HTERT RPE-1 (cell line): Measurements from ENCODE around the gene FAM216A.
"Not testable (repeated sequence)": the region's sequence is repeated elsewhere in the genome, so short reads cannot be mapped to it uniquely, and the experiment has no call there.

Source experiments
- in situ Hi-C: fragments of 300-500 bp; cut with MboI; formaldehyde crosslinking; loops from 4 replicates; pipeline ENCODE4 v1.14.3; 2020; ENCODE audit warnings: low sequenced_read_pairs

FAM216A gene

DNA sequence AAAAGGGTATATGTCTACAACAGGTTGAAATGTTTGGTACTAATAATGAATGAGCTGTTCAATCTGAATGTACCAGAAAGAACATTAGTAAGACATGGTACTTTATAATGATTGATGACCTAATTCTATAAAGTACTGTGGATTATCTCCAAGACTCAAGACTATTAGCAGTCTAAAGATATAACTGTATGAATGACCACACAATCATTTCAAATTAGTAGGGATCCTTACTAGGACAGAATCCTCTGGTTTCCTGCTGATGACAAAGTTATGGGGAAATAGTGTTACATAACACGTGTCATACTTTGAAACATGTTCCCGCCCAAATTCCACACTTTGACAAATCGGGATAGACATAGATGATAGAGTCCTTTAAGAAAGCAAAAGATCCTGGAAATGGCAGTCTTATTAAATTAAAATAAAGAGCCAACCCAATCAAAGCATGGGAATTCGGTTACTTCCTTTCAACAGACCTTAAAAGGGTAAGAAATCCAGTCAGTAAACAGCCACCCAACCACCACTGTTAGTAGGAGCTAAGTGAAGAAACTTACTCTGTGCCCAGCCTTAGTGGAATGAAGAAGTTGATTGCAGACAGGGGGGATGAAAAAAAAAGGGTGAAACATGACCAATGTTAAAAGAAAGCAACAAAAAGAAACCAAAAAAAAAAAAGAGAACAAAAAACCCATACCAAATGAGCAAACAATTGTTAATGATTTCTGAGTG is 30.5 kb downstream of the FAM216A start:
- in situ Hi-C loops, result no loop called here

DNA sequence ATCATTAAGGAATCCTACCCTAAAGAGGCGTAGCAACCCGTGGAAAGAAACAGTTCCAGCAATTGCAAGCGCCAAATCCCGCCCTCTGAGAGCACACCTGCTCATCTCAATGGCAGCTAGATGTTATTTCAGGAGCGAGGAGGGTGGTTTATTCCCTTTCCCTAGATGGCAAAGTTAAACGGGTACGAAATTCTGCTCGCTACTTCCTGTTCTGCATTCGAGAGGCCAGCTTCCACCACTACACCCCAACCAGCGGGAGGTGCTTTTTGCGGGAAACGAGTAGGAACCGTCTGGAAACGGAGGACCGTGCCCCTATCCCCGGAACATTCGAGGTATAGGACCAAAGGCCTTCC is 32.7 kb downstream of the FAM216A start:
- in situ Hi-C loops, result no loop called here

DNA sequence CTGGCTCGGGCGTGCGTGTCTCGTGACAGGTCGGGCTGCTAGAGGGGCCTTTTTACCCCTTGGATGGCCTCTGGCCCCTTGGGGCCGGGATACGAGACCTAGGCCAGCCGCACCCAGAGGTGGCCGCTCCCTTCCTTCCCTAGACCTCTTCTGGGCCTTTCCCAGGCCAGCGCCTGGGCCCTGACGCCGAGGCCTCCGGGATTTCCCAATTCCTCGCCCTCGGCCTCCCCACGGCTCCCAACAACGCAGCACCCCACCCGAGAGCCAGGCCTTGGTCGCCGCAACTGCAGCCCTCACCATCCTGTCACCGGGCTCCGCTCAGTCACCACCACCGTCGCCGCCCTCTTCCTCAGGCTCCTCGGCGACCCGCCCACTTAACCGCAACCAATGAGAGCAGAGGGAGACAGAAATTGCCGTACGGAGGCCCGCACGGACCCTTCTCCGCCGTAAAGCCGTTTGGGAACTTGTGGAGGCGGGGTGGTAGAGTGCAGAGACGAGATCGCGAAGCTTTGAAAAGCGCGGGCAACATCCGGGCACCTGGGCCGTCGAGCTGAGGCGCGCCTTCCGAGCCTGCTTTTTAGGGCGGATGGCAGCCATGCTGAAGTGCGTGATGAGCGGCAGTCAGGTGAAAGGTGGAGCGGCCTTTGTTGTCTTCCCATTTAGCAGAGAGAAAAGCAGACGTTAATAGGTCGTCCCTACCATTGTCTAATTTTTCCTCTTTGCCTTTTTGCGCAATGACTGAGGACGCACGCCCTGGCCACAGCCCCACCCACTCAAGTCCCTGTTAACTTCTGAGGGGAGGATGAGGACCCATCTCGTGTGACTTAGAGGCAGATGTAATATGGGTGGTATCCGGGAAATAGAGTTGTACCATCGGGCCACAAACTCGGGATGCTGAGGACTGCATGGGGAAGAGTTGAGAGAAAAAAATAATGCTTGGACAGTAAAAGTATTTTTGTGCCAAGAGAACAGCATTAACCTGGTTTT is 33.4 kb downstream of the FAM216A start, which contains the start of the genes RAD9B and VPS29:
Gene RAD9B, plus strand, starts transcription at position 580 of the 987 bp plus-strand sequence. Its CDS starts 7 bp downstream, at position 587.
Gene VPS29, minus strand, starts transcription at position 360 of the 987 bp plus-strand sequence. Its CDS starts 60 bp downstream, at position 300.
- in situ Hi-C loops, result no loop called here

DNA sequence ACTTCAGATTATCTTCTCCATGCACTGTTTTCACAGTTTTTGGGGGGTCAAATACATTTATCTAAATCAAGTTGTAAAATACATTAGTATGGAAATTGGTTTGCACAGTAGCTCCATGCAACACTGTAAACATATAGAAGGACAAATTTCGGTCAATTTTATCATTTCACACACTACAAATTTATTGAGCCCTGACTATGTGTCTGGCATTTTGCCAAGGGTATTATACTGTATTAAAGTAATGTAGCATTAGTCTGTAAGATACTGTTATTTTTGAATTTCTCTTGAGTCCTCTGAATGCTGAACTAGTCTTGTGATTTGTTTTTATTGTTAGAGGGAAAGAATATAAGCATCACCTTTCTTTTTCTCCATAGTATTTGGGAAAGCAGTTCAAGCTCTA is 34.8 kb downstream of the FAM216A start:
- in situ Hi-C loops, result no loop called here

DNA sequence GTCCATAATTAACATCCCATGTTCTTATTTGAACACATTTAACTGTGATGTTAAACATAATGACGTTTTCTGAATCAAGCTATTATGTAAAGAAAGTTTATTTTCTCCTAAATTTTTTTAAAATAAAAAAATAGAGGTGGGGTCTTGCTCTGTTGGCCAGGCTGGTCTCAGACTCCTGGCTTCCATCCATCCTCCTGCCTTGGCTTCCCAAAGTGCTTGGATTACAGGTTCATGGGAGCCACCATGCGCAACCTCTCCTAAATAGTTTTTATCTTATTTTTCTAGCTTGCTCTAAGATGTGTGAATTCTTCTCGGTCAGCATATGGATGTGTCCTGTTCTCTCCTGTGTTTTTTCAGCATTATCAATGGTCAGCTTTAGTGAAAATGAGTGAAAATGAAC is 36.7 kb downstream of the FAM216A start:
- in situ Hi-C loops, result no loop called here

DNA sequence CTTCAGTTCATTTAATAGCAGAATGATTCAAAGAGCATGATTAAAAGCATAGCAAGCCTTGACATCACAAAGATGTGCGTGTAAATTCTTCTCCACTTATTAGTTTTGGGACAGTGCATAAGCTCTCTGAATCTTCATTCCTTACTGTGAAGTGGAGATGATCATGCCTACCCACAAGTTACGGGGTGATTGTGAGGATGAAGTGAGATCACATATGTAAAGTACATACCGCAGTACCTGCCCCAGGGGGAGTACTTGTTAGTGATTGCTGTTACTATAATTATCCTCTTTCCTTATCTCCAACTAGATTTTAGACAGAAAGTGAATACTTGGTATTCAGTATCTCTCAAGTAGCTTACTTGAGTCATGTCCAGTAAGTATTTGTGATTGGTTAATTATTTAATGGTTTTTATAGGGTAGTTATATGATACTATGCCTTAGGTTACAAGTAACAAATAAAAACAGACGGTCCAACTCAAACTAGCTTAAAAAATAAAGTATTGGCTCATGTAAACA is 39.5 kb downstream of the FAM216A start:
- in situ Hi-C loops, result no loop called here

DNA sequence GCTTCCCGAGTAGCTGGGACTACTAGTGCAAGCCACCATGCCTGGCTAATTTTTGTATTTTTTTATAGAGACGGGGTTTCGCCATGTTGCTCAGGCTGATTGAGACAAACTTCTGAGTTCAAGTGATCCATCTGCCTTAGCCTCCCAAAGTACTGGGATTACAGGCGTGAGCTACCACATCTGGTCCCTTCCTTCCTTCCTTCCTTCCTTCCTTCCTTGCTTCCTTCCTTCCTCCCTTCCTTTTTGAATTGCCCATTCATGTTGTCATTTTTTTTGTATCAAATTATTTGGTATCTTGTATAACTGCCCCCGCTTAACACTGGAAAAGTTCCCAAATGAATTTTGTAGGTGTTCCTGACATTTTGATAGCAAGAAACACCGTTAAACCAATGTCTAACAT is 45.2 kb downstream of the FAM216A start:
- in situ Hi-C loops, result no loop called here

DNA sequence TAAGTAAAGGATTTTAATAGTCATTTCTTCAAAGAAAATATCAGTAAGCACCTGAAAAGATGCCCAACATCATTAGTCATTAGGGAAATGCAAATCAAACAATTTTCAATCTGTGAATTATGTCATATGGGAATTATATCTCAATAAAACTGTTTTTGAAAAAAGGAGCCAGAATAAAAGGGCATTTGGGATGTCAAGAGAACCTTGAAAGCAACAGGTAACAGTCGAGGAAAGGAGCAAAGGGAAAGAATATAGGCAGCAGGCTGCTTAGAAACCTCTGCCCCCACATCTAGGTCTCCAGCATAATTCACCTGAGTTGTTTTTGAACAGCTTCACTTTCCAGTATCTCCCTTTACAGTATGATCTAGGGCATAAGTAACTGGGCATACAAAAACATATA is 45.7 kb downstream of the FAM216A start:
- in situ Hi-C loops, result no loop called here

DNA sequence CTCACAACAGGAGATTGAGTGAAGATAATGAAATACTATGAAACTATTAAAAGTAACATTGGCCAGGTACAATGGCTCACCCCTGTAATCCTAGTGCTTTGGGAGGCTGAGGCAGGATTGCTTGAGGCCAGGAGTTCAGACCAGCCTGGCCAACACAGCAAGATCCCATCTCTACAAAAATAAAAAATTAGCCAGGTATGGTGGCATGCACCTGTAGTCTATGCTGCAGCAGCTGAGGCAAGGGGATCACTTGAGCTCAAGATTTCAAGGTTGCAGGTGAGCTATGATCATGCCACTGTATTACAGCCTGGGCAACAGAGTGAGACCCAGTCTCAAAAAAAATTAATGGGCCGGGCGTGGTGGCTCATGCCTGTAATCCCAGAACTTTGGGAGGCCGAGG is 48.4 kb downstream of the FAM216A start:
- in situ Hi-C loops, result no loop called here

DNA sequence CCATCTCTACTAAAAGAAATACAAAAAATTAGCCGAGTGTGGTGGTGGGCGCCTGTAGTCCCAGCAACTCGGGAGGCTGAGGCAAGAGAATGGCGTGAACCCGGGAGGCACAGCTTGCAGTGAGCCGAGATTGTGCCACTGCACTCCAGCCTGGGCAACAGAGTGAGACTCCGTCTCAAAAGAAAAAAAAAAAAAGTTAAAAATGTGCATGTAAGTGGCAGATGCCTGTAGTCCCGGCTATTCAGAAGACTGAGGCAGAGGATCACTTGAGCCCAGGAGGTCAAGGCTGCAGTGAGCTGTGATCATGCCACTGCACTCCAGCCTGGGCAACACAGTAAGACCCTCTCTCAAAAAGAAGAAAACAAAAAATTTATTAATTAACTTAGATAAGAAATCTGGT is 49.4 kb downstream of the FAM216A start:
- in situ Hi-C loops, result not testable (repeated sequence)

DNA sequence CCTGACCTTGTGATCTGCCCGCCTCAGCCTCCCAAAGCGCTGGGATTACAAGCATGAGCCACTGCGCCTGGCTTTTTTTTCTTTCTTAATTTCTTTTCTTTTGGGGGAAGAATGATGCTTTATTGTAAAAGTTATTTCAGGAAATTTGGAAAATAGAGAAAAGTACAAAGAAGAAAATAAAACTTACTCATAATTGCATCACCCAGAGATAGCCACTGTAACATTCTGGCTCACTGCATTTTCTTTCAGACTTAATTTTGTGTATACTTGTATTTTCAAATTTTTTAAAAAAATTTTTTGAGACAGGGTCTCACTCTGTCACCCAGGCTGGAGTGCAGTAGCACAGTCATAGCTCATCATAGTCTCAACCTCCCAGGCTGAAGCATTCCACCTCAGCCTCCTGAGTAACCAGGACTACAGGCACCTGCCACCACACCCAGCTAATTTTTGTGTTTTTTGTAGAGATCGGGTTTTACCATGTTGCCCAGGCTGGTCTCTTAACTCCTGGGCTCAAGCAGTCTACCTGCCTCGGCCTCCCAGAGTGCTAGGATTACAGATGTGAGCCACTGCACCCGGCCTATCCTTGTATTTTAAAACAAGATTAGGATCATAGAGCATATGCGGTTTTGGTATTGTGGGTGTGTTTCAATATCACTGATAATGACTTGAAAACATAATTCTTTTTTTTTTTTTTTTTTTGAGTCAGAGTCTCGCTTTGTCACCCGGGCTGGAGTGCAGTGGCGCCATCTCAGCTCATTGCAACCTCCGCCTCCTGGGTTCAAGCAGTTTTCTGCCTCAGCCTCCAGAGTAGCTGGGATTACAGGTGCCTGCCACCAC is 52.4 kb downstream of the FAM216A start:
- in situ Hi-C loops, result not testable (repeated sequence)

DNA sequence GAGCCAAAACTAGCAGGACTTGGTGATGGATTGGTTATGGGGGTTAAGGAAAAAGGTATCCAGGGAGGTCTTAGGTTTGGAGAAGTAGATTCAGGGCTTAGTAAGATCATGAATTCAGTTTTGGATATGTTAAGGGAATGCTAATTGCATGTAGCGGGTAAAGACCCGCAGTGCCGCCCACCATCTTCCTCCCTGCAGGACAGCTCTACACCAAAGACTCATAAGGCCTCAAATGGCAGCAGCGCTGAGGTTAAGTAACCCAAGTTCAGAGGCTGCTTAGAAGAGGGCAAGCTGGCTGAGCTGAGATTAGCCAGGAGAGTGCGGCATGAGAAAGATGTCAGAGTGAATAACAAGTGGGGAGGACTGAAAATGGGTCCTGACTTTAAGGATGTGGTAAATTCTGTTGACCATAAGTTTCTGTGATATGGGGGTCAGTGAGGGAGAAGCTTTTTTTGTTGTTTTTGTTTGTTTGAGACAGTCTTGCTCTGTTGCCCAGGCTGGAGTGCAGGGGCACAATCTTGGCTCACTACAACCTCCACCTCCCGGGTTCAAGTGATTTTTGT is 59.7 kb downstream of the FAM216A start:
- in situ Hi-C loops, result no loop called here

DNA sequence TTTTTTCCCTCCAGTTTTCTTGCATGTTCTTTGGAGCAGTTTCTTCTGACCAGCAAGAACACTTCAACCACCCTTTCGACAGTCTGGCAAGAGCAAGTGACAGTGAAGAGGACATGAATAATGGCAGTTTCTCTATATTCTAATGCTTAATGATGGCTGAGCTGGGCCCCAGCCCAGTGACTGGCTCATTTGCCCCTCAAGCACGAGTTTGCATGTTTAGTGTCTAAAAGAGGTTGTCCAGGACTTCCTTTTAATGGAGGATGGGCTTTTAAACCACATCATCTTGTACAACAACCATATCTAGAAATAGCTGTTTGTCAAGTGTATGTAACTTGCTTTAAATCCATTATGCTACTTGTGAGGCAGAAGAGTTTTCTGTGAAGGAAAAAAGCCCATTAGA is 61.9 kb downstream of the FAM216A start:
- in situ Hi-C loops, result no loop called here

DNA sequence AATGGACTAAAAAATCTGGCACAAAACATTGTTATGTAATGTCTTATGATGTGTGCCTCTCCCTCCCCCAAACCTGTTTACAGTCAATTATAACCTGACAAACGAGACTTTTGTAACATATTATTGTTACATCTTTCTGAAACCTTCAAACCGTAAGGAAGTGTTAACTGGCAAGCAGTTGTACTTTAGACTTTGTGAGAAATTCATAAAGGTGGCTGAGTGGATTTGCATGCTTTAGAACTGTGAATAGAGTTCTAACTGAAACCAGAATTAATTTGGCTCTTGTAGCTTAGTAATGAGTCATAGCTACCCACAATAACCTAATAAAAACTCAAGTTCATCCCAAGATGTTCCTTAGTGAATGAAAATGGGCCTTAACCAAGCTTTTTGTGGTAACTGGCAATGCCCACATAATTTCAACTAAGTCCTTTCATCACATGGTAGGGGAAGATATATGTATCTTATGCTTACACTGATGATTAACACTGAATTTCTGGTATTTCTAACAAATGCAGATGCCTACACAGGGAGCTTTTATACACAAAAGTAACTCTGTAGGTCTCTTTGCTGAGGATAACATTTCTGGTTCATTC is 63.2 kb downstream of the FAM216A start:
- in situ Hi-C loops, result no loop called here

DNA sequence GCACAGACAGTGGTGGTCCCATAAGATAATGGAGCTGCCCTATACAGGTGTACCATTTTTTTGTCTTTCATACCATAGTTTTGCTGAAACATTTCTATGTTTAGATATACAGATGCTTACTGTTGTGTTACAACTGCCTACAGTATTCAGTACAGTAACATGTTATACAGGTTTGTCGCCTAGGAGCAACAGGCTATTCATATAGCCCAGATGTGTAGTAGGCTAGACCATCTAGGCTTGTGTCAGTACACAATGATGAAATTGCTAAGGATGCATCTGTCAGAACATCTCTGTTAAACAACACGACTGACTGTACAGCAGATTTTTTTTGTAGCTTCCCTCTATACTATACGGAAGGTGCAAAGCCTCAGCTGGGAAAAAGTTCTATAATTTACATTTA is 64.0 kb downstream of the FAM216A start:
- in situ Hi-C loops, result no loop called here

DNA sequence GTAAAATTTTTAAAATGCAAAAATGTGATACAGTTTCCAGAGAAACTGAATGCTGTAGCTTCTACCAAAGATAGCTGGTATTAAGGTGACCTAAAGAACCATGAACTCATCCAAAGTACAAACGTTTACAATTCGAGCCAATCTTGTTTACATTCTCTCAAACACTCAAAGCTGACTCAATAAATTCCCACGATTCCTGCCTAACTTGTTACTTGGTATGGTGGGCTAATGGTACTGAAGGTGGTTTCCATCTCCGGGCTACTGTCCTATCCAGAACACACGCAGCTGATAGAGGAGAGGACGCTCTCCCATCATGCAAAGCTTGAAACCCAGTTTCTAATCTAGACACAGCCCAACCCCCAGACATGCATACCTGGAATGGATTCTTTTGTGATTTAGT is 65.0 kb downstream of the FAM216A start:
- in situ Hi-C loops, result no loop called here

DNA sequence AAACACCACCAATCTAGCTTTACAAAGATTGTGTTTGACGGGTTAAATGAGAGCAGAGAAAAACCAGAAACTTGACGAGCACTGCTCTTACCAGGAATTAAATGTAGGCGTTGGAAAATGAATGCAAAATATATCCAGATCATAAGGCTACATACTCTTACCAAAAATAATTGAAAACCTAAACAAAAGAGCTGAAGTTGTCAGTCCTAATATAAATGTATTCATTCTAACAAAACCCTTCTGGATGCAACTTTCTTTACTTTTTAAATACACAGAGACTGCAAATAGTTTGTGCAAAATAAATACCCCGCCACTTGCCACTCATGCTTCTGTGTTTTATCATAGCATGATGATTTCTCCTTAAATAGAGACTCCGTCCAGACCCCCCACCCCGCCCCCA is 66.2 kb downstream of the FAM216A start:
- in situ Hi-C loops, result no loop called here

DNA sequence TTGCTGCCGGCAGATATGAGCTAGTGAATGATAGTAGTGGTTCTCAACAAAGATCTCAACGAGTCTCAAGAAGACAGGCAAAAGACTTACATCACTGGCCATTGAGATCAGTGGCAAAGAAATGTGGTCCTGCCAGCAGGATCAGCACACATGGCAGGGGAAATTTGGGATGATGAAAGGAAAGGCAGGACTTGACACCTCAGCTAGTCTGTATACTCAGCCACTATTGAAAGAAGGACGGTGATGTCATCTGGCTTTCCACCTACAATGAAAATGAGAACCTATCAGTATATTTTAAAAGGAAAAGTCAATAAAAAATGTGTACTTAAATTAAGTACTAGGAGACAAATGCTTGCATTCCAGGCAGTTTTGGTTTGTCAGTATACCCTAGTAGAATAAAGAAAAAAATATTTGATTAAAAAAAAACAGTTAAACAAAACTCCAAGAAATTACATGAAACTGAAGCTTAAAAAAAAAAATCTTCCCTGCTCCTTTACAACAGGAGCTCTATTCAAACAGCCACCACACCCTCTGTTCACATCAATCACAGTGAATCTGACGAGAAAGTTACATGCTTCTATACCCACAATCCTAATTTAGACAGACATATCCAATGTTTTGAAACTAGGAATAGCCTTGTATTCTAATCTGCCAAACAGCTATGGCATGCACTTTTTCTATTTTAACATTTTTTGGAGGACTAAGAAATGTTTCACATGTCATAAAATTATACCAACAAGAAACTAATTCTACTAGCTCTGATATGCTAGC is 68.4 kb downstream of the FAM216A start:
- in situ Hi-C loops, result no loop called here
